Placental epithelial cell (primary cell): ENCODE results near the gene DHX36. TPM values are rescaled to one million over a fixed set of nuclear protein-coding genes. Genes with fewer than 3 reads are reported as not detected.

Source experiments
- small RNA-seq: library from RNA; depleted of rRNA; stranded (forward); fragments of <200 nt; gene quantifications from one replicate; pipeline ENCODE3, GENCODE V24; 2012
- total RNA-seq: library from RNA; depleted of rRNA; stranded (reverse); fragments of >200 nt; gene quantifications from 2 replicates; pipeline ENCODE4 v1.2.3, GENCODE V29; 2012

Gene DHX36, protein sequence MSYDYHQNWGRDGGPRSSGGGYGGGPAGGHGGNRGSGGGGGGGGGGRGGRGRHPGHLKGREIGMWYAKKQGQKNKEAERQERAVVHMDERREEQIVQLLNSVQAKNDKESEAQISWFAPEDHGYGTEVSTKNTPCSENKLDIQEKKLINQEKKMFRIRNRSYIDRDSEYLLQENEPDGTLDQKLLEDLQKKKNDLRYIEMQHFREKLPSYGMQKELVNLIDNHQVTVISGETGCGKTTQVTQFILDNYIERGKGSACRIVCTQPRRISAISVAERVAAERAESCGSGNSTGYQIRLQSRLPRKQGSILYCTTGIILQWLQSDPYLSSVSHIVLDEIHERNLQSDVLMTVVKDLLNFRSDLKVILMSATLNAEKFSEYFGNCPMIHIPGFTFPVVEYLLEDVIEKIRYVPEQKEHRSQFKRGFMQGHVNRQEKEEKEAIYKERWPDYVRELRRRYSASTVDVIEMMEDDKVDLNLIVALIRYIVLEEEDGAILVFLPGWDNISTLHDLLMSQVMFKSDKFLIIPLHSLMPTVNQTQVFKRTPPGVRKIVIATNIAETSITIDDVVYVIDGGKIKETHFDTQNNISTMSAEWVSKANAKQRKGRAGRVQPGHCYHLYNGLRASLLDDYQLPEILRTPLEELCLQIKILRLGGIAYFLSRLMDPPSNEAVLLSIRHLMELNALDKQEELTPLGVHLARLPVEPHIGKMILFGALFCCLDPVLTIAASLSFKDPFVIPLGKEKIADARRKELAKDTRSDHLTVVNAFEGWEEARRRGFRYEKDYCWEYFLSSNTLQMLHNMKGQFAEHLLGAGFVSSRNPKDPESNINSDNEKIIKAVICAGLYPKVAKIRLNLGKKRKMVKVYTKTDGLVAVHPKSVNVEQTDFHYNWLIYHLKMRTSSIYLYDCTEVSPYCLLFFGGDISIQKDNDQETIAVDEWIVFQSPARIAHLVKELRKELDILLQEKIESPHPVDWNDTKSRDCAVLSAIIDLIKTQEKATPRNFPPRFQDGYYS
- 29.4 and 36.1 TPM in 2 replicates for total RNA-seq

DNA sequence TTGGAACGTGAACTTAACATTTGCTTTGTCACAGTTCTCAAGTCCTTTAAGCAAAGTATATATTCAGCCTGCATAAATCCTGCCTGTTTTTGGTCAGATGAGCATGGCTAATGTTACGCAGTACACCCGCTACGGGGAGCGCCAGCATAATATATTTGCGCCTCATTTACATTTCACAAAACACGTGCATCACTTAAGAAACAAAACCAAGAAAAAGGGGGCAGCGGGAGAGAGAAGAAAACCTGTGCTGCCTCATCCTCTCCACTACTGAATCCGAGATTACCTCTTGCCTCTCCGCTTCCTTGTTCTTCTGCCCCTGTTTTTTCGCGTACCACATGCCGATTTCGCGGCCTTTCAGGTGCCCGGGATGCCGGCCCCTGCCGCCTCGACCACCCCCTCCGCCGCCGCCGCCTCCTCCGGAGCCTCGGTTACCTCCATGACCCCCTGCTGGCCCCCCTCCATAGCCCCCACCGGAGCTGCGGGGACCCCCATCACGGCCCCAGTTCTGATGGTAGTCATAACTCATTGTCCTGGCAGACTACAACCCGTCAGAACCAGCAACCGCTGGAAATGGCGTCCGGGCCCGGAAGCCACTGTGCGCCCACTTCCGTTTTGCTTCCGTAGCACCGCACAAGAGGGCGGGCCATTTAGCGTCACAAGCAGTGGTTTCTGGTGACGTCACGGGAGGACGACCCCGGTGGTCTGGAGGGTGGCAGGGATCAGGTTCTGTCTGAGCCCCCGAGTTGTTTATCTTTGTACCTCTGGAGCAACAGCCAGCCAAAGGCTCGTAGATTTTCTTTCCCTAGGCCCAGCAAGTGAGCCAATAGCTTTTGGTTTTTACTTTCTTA lies at the start of gene DHX36:
Gene DHX36, minus strand, starts transcription at position 597 of the 848 bp plus-strand sequence. Its CDS starts 71 bp downstream, at position 526.

Small RNA genes lying within 50 kb of the gene (small RNA-seq; reads per million reads assigned to genes)
- 0.14 reads per million for gene RF01210

Other genes with a start within 250 kb of the DHX36 start
- 4.0 and 23.9 TPM in 2 replicates for gene ARHGEF26, start 203.1 kb downstream of the DHX36 start, total RNA-seq
- not detected in 2 replicates for gene GPR149, start 105.7 kb upstream of the DHX36 start, total RNA-seq